Measurements from ENCODE around the gene RBL2.

RBL2 gene

GRCh38 chr16:53456625-53457024, 22.4 kb downstream of the RBL2 start:
- DNase-seq: peak; percentile 24

- DNase-seq: peak; percentile 56
These were observed 23.4 kb downstream of the RBL2 start for GRCh38 chr16:53457670-53458069.

GRCh38 chr16:53458635-53459034, 24.4 kb downstream of the RBL2 start:
- no peak for DNase-seq

- DNase-seq: no peak
These were observed 31.5 kb downstream of the RBL2 start for GRCh38 chr16:53465606-53466280.

GRCh38 chr16:53476867-53477266, 42.6 kb downstream of the RBL2 start:
- no peak for DNase-seq

- DNase-seq: no peak
These were observed 44.7 kb downstream of the RBL2 start for GRCh38 chr16:53478965-53479364.

- no peak for DNase-seq
These were observed 46.1 kb downstream of the RBL2 start for GRCh38 chr16:53480394-53480793.

- no peak for DNase-seq
These were observed 47.9 kb downstream of the RBL2 start for GRCh38 chr16:53482123-53482522.

GRCh38 chr16:53484542-53484941, 50.3 kb downstream of the RBL2 start:
- DNase-seq: no peak

GRCh38 chr16:53486230-53486629, 52.0 kb downstream of the RBL2 start:
- no peak for DNase-seq

GRCh38 chr16:53489755-53490154, 55.5 kb downstream of the RBL2 start:
- DNase-seq: no peak

- no peak for DNase-seq
These were observed 58.2 kb downstream of the RBL2 start for GRCh38 chr16:53492503-53492902.

GRCh38 chr16:53494636-53495035, 60.4 kb downstream of the RBL2 start:
- no peak for DNase-seq

GRCh38 chr16:53495325-53495724, 61.1 kb downstream of the RBL2 start:
- DNase-seq: no peak

GRCh38 chr16:53498984-53499383, 64.7 kb downstream of the RBL2 start:
- DNase-seq: no peak

GRCh38 chr16:53501216-53501859, 67.1 kb downstream of the RBL2 start:
- DNase-seq: no peak

- DNase-seq: no peak
These were observed 68.3 kb downstream of the RBL2 start, which contains the start of gene AKTIP for GRCh38 chr16:53502331-53503269. Gene AKTIP (minus strand): TSS chr16:53503209. CDS start chr16:53500259, 2,950 bp downstream.

- peak; percentile 98 for DNase-seq
These were observed 69.1 kb downstream of the RBL2 start for GRCh38 chr16:53503270-53503923.

- no peak for DNase-seq
These were observed 69.9 kb downstream of the RBL2 start for GRCh38 chr16:53503991-53504663.

- DNase-seq: no peak
These were observed 70.4 kb downstream of the RBL2 start for GRCh38 chr16:53504665-53505064.

GRCh38 chr16:53506254-53506653, 72.0 kb downstream of the RBL2 start:
- no peak for DNase-seq

- DNase-seq: no peak
These were observed 73.4 kb downstream of the RBL2 start for GRCh38 chr16:53507464-53508179.
